Right ventricle myocardium superior (tissue), 1 donor: Measurements from ENCODE around the gene C10orf105. TPM values are rescaled to one million over a fixed set of nuclear protein-coding genes. Genes with fewer than 3 reads are reported as not detected.

ENCODE experiments used
- ATAC-seq: fragments of 200-7000 bp; cut with Tn5 transposase; one replicate; pipeline ENCODE4 v1.9.1; 2020; ENCODE audit warnings: mild to moderate bottlenecking; ENCODE audit not compliant: poor library complexity
- DNase-seq: peaks from one replicate; pipeline ENCODE4 v3.0.0-alpha.2; 2020
- intact Hi-C: fragments of 100-400 bp; cut with DNase I; formaldehyde crosslinking; loops from one replicate; pipeline ENCODE4 v1.11.2; 2022
- total RNA-seq: library from RNA; stranded (reverse); fragmentation: NEBNext Ultra II Directional; extraction: Animal tissue kit (Norgen Biotek cat#: 25700); gene quantifications from one replicate; pipeline ENCODE4 v1.2.1, GENCODE V29; 2021
- donor health status: DM: no; HTN: yes; CAD: no; lungs with severe emphysema.

The C10orf105 gene
- total RNA-seq, 1 donor from 2014 or later = 0.05 TPM

DNA sequence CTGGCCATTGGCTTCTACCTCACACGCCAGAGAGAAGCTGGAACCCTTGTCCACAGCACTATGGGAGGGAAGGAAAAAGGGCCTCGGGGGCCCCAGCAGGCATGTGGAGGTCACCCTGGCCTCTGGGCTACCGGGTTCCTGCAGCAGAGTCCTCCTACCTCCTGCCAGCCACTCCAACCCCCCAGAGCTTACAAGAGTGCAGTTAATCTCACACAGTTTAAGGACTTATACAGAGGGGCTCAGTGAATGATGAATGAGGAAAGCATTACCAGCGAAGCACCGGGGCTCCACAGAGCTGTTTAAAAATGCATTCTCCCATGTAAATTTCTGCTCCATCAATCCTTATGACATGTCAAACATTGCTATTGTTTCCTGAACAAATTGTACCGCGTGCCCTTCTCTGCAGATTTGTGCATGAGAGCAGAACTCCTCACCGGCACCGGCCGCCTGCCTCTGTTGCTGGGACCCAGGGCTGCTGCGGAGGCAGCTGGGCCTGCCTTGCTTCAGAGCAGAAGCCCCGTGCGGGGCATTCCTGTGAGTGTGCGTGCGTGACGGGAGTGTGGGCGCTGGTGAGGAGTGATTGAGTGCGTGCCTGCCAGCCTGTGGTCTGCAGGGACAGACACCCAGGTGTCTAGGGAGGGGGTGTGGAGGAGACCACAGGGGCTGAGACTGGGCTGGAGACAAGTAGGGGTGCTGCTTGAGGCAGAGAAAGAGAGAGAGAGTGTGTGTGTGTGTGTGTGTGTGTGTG is 52.8 kb downstream of the C10orf105 start:
- DNase-seq = no peak
- no peak for ATAC-seq
- intact Hi-C loops = no loop called here

DNA sequence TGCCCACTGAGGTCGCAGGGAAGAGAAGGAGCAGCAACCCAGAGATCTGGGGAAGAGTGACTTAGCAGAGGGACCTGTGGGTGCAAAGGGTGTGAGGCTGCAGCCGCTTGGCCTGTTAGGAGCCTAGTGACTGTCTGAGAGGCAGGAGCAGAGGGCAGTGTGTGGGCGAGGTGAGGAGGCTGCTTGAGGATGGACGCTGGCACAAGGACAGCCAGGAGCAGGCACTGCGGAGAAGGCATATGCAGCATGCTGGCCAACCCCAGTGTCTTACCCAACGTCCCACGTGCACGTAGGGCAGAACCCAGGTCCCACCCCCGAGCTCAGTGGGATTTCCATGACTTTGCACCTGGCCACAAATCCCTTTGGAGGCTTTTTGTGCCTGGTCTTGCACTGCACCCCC is 54.1 kb downstream of the C10orf105 start:
- DNase-seq (no peak), ATAC-seq (no peak)
- intact Hi-C loops = no loop called here

DNA sequence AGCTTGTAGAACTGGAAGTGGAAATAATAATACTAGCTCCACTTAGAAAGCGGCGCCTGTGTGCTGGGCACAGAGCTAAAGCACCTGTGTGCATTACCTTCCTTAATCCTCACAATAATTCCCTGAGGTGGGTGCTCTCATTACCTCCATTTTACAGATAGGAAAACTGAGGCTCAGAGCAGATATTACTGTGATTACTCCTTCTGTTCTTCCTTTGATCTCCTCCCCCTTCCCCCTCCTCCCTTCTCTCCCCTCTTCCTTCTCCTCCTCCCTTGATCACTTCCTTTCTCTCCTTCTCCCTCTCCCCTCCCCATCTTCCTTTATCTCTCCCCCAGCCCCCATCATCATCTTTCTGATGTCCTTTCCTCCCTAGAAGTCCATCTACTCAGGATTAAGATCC is 55.0 kb downstream of the C10orf105 start:
- ATAC-seq (no peak), DNase-seq (no peak)
- intact Hi-C loops = no loop called here

DNA sequence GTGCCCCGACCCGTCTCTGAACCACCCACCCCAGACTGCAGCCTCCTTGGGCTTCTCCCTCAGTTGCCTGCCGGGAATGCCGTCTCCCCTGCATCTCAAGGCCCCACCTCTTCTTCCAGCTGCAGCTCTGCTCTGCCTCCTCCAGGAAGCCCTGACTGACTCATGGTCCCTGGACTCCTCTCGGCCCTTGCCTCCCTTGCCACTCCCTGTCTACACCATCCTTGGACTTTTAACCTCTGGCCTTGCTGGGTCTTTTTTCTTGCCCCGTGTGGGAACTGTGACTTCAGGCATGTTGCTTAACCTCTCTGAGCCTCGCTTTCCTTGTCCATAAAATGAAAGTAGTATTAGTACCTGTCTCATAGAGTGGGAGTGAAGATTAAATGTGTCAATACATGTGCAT is 56.3 kb downstream of the C10orf105 start:
- intact Hi-C loops = no loop called here
- ATAC-seq = no peak
- DNase-seq = no peak

DNA sequence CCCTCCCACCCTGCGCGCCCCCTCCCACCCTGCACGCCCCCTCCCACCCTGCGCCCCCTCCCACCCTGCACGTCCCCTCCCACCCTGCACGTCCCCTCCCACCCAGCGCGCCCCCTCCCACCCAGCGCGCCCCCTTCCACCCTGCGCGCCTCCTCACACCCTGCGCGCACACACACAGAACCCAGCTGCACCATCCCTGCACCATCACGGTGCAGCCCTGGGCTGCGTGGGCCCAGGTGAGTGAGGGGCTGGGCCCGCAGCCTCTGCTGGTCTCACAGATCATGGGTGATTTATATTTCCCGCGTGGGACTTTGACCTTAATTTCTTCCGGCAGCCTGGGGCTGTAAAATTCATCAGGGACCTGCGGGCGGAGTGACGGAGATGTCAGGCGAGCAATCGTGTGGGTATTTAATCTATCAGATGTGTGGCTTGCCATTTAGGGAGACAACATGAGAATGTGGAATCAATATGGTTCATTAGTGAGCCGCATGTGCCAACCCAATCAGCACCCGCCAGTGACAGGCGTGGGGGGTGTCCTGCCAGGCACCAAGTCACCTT is 57.7 kb downstream of the C10orf105 start:
- intact Hi-C loops = no loop called here
- DNase-seq (no peak), ATAC-seq (no peak)

Other genes starting within 250 kb of the C10orf105 start
- gene VSIR, start 53.7 kb upstream of the C10orf105 start, total RNA-seq = 116 TPM
- gene PSAP, start 131.5 kb upstream of the C10orf105 start, total RNA-seq = 1,816 TPM
- gene CHST3, start 244.6 kb upstream of the C10orf105 start, total RNA-seq = 15.4 TPM